MM.1S (cell line): Measurements from ENCODE around the gene PLPP3.

ENCODE experiments used
- DNase-seq: peaks from one replicate; pipeline ENCODE4 v3.0.0-alpha.2; 2015
- H2AFZ ChIP-seq: fragments of 300-600 bp; sonication (generic); 2 replicates; pipeline ENCODE4 v1.6.0; 2016; ENCODE audit warnings: antibody characterized with exemption, low read length
- H3F3A ChIP-seq: fragments of 300-600 bp; sonication (generic); 2 replicates; pipeline ENCODE4 v1.6.1; 2016; ENCODE audit warnings: mild to moderate bottlenecking, antibody characterized with exemption, low read length, moderate library complexity, mixed read lengths; ENCODE audit not compliant: insufficient read depth
- H3K27ac ChIP-seq: fragments of 300-600 bp; sonication (generic); 2 replicates; pipeline ENCODE4 v1.5.1; 2016; ENCODE audit warnings: mild to moderate bottlenecking, low read length
- H3K27me3 ChIP-seq: fragments of 300-600 bp; sonication (generic); replicated peaks from 2 replicates; pipeline ENCODE4 v1.6.0; 2016; ENCODE audit warnings: low read length; ENCODE audit not compliant: insufficient read depth
- H3K36me3 ChIP-seq: fragments of 300-600 bp; sonication (generic); replicated peaks from 2 replicates; pipeline ENCODE4 v1.6.1; 2016; ENCODE audit warnings: mild to moderate bottlenecking, low read length, mixed read lengths; ENCODE audit not compliant: insufficient read depth
- H3K4me1 ChIP-seq: fragments of 300-600 bp; sonication (generic); 2 replicates; pipeline ENCODE4 v1.6.1; 2016; ENCODE audit warnings: low read length, mixed read lengths
- H3K4me2 ChIP-seq: fragments of 300-600 bp; sonication (generic); 2 replicates; pipeline ENCODE4 v1.6.0; 2016; ENCODE audit warnings: low read depth, low read length
- H3K4me3 ChIP-seq: fragments of 300-600 bp; sonication (generic); 2 replicates; pipeline ENCODE4 v1.5.1; 2016; ENCODE audit warnings: low read length, mixed read lengths
- H3K79me2 ChIP-seq: fragments of 300-600 bp; sonication (generic); 2 replicates; pipeline ENCODE4 v1.6.1; 2016; ENCODE audit warnings: mixed run types, low read length, mixed read lengths
- H3K9ac ChIP-seq: fragments of 300-600 bp; sonication (generic); 2 replicates; pipeline ENCODE4 v1.6.1; 2016; ENCODE audit warnings: low read length, mixed read lengths
- H3K9me2 ChIP-seq: fragments of 300-600 bp; sonication (generic); replicated peaks from 2 replicates; pipeline ENCODE4 v1.6.1; 2016; ENCODE audit warnings: mild to moderate bottlenecking, low read length, mixed read lengths; ENCODE audit not compliant: insufficient read depth
- H3K9me3 ChIP-seq: fragments of 300-600 bp; sonication (generic); replicated peaks from 2 replicates; pipeline ENCODE4 v1.6.1; 2016; ENCODE audit warnings: mild to moderate bottlenecking, low read length, mixed read lengths; ENCODE audit not compliant: insufficient read depth
- H4K20me1 ChIP-seq: fragments of 300-600 bp; sonication (generic); 2 replicates; pipeline ENCODE4 v1.6.1; 2016; ENCODE audit warnings: mild to moderate bottlenecking, low read length, moderate library complexity, mixed read lengths; ENCODE audit not compliant: insufficient read depth
- CTCF ChIP-seq: fragments of 300-600 bp; sonication (generic); IDR thresholded peaks from 2 replicates; pipeline ENCODE4 v1.5.1; 2016; ENCODE audit warnings: antibody characterized with exemption, low read length, mixed read lengths
- EZH2 ChIP-seq: fragments of 300-600 bp; sonication (generic); optimal IDR thresholded peaks from 2 replicates; pipeline ENCODE3; 2017; ENCODE audit warnings: low read depth, mild to moderate bottlenecking, antibody characterized with exemption, low read length, mixed read lengths
- EZH2phosphoT487 ChIP-seq: fragments of 300-600 bp; sonication (generic); IDR thresholded peaks from 2 replicates; pipeline ENCODE4 v1.6.1; 2018; ENCODE audit warnings: antibody characterized with exemption, low read length

PLPP3 gene

GRCh38 chr1:56566994-56567393 is 12.4 kb downstream of the PLPP3 start:
- Histone ChIP-seq H3K4me2 (no peak overlapping the region), H3K4me1 (peaks cover 5% of the 10 kb centered on the region; the same call in 1 of the 2 replicates), H3K9me2 (no peaks in the 10 kb centered on the region), H3K9ac (no peak overlapping the region), H3K27ac (no peak overlapping the region), H3K27me3 (no peaks in the 10 kb centered on the region), H4K20me1 (no peaks in the 10 kb centered on the region), H3K9me3 (no peaks in the 10 kb centered on the region), H3K79me2 (no peaks in the 10 kb centered on the region), H3K4me3 (no peak overlapping the region), H2AFZ (no peak overlapping the region), H3F3A (no peaks in the 10 kb centered on the region), H3K36me3 (no peaks in the 10 kb centered on the region)
- TF ChIP-seq EZH2 (no peak), EZH2phosphoT487 (no peak), CTCF (no peak)
- DNase-seq: no peak

GRCh38 chr1:56566061-56566744 is 13.2 kb downstream of the PLPP3 start:
- Histone ChIP-seq H3K4me3 (no peak overlapping the region), H4K20me1 (no peaks in the 10 kb centered on the region), H3K36me3 (no peaks in the 10 kb centered on the region), H3K4me1 (peaks cover 5% of the 10 kb centered on the region; the same call in 1 of the 2 replicates), H3F3A (no peaks in the 10 kb centered on the region), H3K79me2 (no peaks in the 10 kb centered on the region), H2AFZ (no peak overlapping the region), H3K27ac (no peak overlapping the region), H3K9me3 (no peaks in the 10 kb centered on the region), H3K9me2 (no peaks in the 10 kb centered on the region), H3K4me2 (no peak overlapping the region), H3K9ac (no peak overlapping the region), H3K27me3 (no peaks in the 10 kb centered on the region)
- DNase-seq: no peak
- no peak for TF ChIP-seq EZH2
- TF ChIP-seq EZH2phosphoT487: no peak
- no peak for TF ChIP-seq CTCF

GRCh38 chr1:56564615-56565014 is 14.7 kb downstream of the PLPP3 start:
- Histone ChIP-seq H4K20me1 (no peaks in the 10 kb centered on the region), H3K9me2 (no peaks in the 10 kb centered on the region), H2AFZ (no peak overlapping the region), H3K4me2 (no peak overlapping the region), H3K79me2 (no peaks in the 10 kb centered on the region), H3K27ac (no peak overlapping the region), H3K27me3 (no peaks in the 10 kb centered on the region), H3F3A (no peaks in the 10 kb centered on the region), H3K9me3 (no peaks in the 10 kb centered on the region), H3K36me3 (no peaks in the 10 kb centered on the region), H3K4me3 (no peak overlapping the region), H3K4me1 (peaks cover 5% of the 10 kb centered on the region; the same call in 1 of the 2 replicates), H3K9ac (no peak overlapping the region)
- DNase-seq: no peak
- TF ChIP-seq EZH2 (no peak), EZH2phosphoT487 (no peak), CTCF (no peak)
